Glutamatergic neuron (in vitro differentiated cells): ENCODE data around the gene SNN. TPM values are rescaled to one million over a fixed set of nuclear protein-coding genes. Genes with fewer than 3 reads are reported as not detected.

Experiments used
- total RNA-seq: library from RNA; stranded (reverse); fragmentation: NEBNext Ultra II Directional; extraction: Animal tissue kit (Norgen Biotek cat#: 25700); gene quantifications from one replicate; pipeline ENCODE4 v1.2.1, GENCODE V29; 2021; ENCODE audit not compliant: unreplicated experiment

Gene SNN
- total RNA-seq, 1 donor from 2014 or later, result 491 TPM

Other genes starting within 250 kb of the SNN start
- 29.2 TPM for gene LITAF, start 81.5 kb upstream of the SNN start, total RNA-seq
- 18.4 TPM for gene TXNDC11, start 74.4 kb downstream of the SNN start, total RNA-seq
- 87.7 TPM for gene ZC3H7A, start 128.8 kb downstream of the SNN start, total RNA-seq
- 71.2 TPM for gene RSL1D1, start 183.1 kb downstream of the SNN start, total RNA-seq
- 117 TPM for gene GSPT1, start 247.5 kb downstream of the SNN start, total RNA-seq